Measurements from ENCODE around the gene KIF2B.
"Not testable (repeated sequence)": the region's sequence is repeated elsewhere in the genome, so short reads cannot be mapped to it uniquely, and the experiment has no call there.

Gene KIF2B

GRCh38 chr17:53822764-53823163 is at the start of gene KIF2B:
Gene KIF2B (plus strand): TSS chr17:53822927. CDS start chr17:53823034, 107 bp downstream.
- no peak for DNase-seq

GRCh38 chr17:53780320-53780719 is 42.4 kb upstream of the KIF2B start:
- no peak for DNase-seq

GRCh38 chr17:53791551-53791950 is 31.2 kb upstream of the KIF2B start:
- DNase-seq, result no peak

GRCh38 chr17:53792451-53792850 is 30.3 kb upstream of the KIF2B start:
- DNase-seq, result no peak

- no peak for DNase-seq
These were observed 29.7 kb upstream of the KIF2B start for GRCh38 chr17:53792997-53793396.

GRCh38 chr17:53794875-53795274 is 27.9 kb upstream of the KIF2B start:
- no peak for DNase-seq

GRCh38 chr17:53796642-53797041 is 26.1 kb upstream of the KIF2B start:
- no peak for DNase-seq

- no peak for DNase-seq
These were observed 25.2 kb upstream of the KIF2B start for GRCh38 chr17:53797501-53797900.

- DNase-seq, result no peak
These were observed 18.3 kb upstream of the KIF2B start for GRCh38 chr17:53804437-53804836.

- no peak for DNase-seq
These were observed 16.3 kb upstream of the KIF2B start for GRCh38 chr17:53806473-53806872.

- no peak for DNase-seq
These were observed 15.4 kb upstream of the KIF2B start for GRCh38 chr17:53807286-53807685.

- no peak for DNase-seq
These were observed 4.5 kb upstream of the KIF2B start for GRCh38 chr17:53818271-53818670.

GRCh38 chr17:53818929-53819328 is 3.8 kb upstream of the KIF2B start:
- DNase-seq, result no peak

- DNase-seq, result no peak
These were observed 2.8 kb upstream of the KIF2B start for GRCh38 chr17:53819956-53820355.

GRCh38 chr17:53823341-53824050 is 769 bp downstream of the KIF2B start:
- no peak for DNase-seq

- not testable (repeated sequence) for DNase-seq
These were observed 12.0 kb downstream of the KIF2B start for GRCh38 chr17:53834771-53835170.

- no peak for DNase-seq
These were observed 14.4 kb downstream of the KIF2B start for GRCh38 chr17:53837131-53837530.

GRCh38 chr17:53844491-53845107 is 21.9 kb downstream of the KIF2B start:
- DNase-seq, result peak; percentile 75

- not testable (repeated sequence) for DNase-seq
These were observed 48.4 kb downstream of the KIF2B start for GRCh38 chr17:53871128-53871527.

All from OCI-M1 (cell line).